K562 (cell line): ENCODE results near the gene MYH9. TPM values are rescaled to one million over a fixed set of nuclear protein-coding genes. Genes with fewer than 3 reads are reported as not detected.

Experiments used
- ARID3B ChIP-seq: fragments of 250-450 bp; sonication (Bioruptor Pico); IDR thresholded peaks from 2 replicates; pipeline ENCODE4 v1.4.0; 2020; ENCODE audit warnings: borderline replicate concordance
- EP400 ChIP-seq: fragments of 450-650 bp; IDR thresholded peaks from 2 replicates; pipeline ENCODE4 v1.6.1; 2017; ENCODE audit warnings: antibody characterized with exemption, mild to moderate bottlenecking, moderate library complexity
- GTF2B ChIP-seq: IDR thresholded peaks from 2 replicates; pipeline ENCODE4 v1.6.1; 2011; ENCODE audit not compliant: insufficient read length; ENCODE audit errors: extremely low read depth
- HNRNPUL1 ChIP-seq: fragments of 200-400 bp; formaldehyde crosslinking; IDR thresholded peaks from 2 replicates; pipeline ENCODE4 v1.6.1; 2017; ENCODE audit warnings: low read length
- KLF16 ChIP-seq: IDR thresholded peaks from 2 replicates; pipeline ENCODE4 v1.6.1; 2016; ENCODE audit warnings: antibody characterized with exemption
- MITF ChIP-seq: IDR thresholded peaks from 2 replicates; pipeline ENCODE4 v1.6.1; 2014; ENCODE audit warnings: antibody characterized with exemption
- NELFE ChIP-seq: IDR thresholded peaks from 2 replicates; pipeline ENCODE4 v1.6.1; 2011; ENCODE audit warnings: mild to moderate bottlenecking; ENCODE audit not compliant: insufficient read depth, insufficient read length
- NFIC ChIP-seq: fragments of 450-650 bp; IDR thresholded peaks from 2 replicates; pipeline ENCODE4 v1.6.1; 2017; ENCODE audit warnings: mild to moderate bottlenecking, inconsistent platforms
- NFIX ChIP-seq: fragments of 250-450 bp; sonication (Bioruptor Pico); IDR thresholded peaks from 2 replicates; pipeline ENCODE4 v1.4.0; 2020; ENCODE audit warnings: low read depth, mild to moderate bottlenecking, moderate library complexity
- RAD21 ChIP-seq, 2 experiments: fragments of 250-450 bp in 1 of 2; fragments of 450-650 bp in 1 of 2; sonication (Bioruptor Pico) in 1 of 2; formaldehyde crosslinking in 1 of 2; IDR thresholded peaks in 1 of 2; conservative IDR thresholded peaks in 1 of 2; 2 replicates each; pipeline versions ENCODE4 v1.4.0 to v1.8.0; 2020 to 2022; ENCODE audit warnings: mild to moderate bottlenecking in 2 of 2, moderate library complexity in 1 of 2
- RBM15 ChIP-seq: fragments of 200-400 bp; formaldehyde crosslinking; IDR thresholded peaks from 2 replicates; pipeline ENCODE4 v1.6.1; 2018; ENCODE audit warnings: mild to moderate bottlenecking, low read length, moderate library complexity; ENCODE audit not compliant: insufficient read depth
- RBM34 ChIP-seq: fragments of 200-400 bp; formaldehyde crosslinking; IDR thresholded peaks from 2 replicates; pipeline ENCODE4 v1.6.1; 2018; ENCODE audit warnings: low read length, borderline replicate concordance; ENCODE audit not compliant: insufficient read depth
- RUNX1 ChIP-seq: sonication (generic); IDR thresholded peaks from 2 replicates; pipeline ENCODE4 v1.6.1; 2016; ENCODE audit warnings: antibody characterized with exemption, low read depth
- SIN3B ChIP-seq: fragments of 450-650 bp; IDR thresholded peaks from 2 replicates; pipeline ENCODE4 v1.6.1; 2017; ENCODE audit warnings: low read depth, mild to moderate bottlenecking, moderate library complexity
- SMAD2 ChIP-seq: fragments of 150-350 bp; IDR thresholded peaks from 2 replicates; pipeline ENCODE4 v1.6.1; 2014; ENCODE audit warnings: low read depth, mild to moderate bottlenecking, low read length
- TAF1 ChIP-seq: IDR thresholded peaks from 2 replicates; pipeline ENCODE4 v1.6.1; 2011; ENCODE audit warnings: mild to moderate bottlenecking, low read length, moderate library complexity; ENCODE audit not compliant: insufficient read depth, control insufficient read depth, severe bottlenecking; ENCODE audit errors: extremely low read depth
- TEAD2 ChIP-seq: fragments of 450-650 bp; IDR thresholded peaks from 2 replicates; pipeline ENCODE4 v1.6.1; 2016; ENCODE audit warnings: missing genetic modification characterization, control low read depth, missing compliant biosample characterization
- ZNF124 ChIP-seq: sonication (generic); formaldehyde crosslinking; IDR thresholded peaks from 2 replicates; pipeline ENCODE4 v1.8.1; 2022; ENCODE audit warnings: missing genetic modification reagents
- ZNF3 ChIP-seq: fragments of 250-450 bp; sonication (Bioruptor Pico); IDR thresholded peaks from 2 replicates; pipeline ENCODE4 v1.5.0; 2021; ENCODE audit warnings: mild to moderate bottlenecking, moderate library complexity
- ZNF551 ChIP-seq: fragments of 250-450 bp; sonication (Bioruptor Pico); IDR thresholded peaks from 2 replicates; pipeline ENCODE4 v1.5.0; 2021; ENCODE audit warnings: mild to moderate bottlenecking, moderate library complexity
- polyA plus RNA-seq, 8 experiments: library from polyadenylated mRNA; depleted of rRNA in 4 of 8; stranded (reverse) in 5 of 8; unstranded in 3 of 8; fragments of >200 nt; fragmentation: Nextera tagmentation in 2 of 8; fragmentation: Illumina TruSeq in 1 of 8; extraction: Ambion mirVana in 2 of 8; extraction: Trizol in 1 of 8; gene quantifications; 2 replicates each; pipeline versions ENCODE4 v1.2.1 to v1.2.3, GENCODE V29; 2011 to 2014; ENCODE audit warnings: inconsistent platforms in 1 of 8, missing spikeins in 1 of 8
- total RNA-seq, 7 experiments: library from RNA; depleted of rRNA in 6 of 7; stranded (reverse); fragments of >200 nt in 6 of 7; fragmentation: Illumina TruSeq in 2 of 7; extraction: Trizol in 2 of 7; gene quantifications; 2 replicates each; pipeline versions ENCODE4 v1.2.1 to v1.2.3, GENCODE V29; 2011 to 2021; ENCODE audit warnings: low replicate concordance in 1 of 7

The MYH9 gene
- total and polyA plus RNA-seq, 9 of the 15 experiments (the other 6 are each of a cell fraction or from before 2014, with no cell fraction given): 0.71 to 111 (median 24.6) TPM

- TF ChIP-seq MITF: no peak
- TF ChIP-seq KLF16: 0 out of 2 replicates have a peak, but pooled peaks have one; percentile 31
- no peak for TF ChIP-seq NFIX
- no peak for TF ChIP-seq ZNF3 (CRISPR knock-in tag)
- no peak for TF ChIP-seq ZNF551
- TF ChIP-seq GTF2B: no peak
- TF ChIP-seq ZNF124: no peak
- no peak for TF ChIP-seq RAD21 (CRISPR knock-in tag; conservative IDR thresholded peaks at IDR 0.05 in 1 of 2, IDR thresholded peaks at IDR 0.05 in 1 of 2)
- no peak for TF ChIP-seq RBM15
- TF ChIP-seq ARID3B (CRISPR knock-in tag): no peak
- TF ChIP-seq SMAD2: no peak
- TF ChIP-seq SIN3B: no peak
- TF ChIP-seq NELFE: no peak
- TF ChIP-seq EP400: no peak
- no peak for TF ChIP-seq RUNX1
- no peak for TF ChIP-seq HNRNPUL1
- no peak for TF ChIP-seq NFIC
- TF ChIP-seq TEAD2 (tag): no peak
- TF ChIP-seq TAF1: peak; percentile 21
- TF ChIP-seq RBM34: no peak
Observed at GRCh38 chr22:36425977-36426523, 38.3 kb upstream of the MYH9 start (continued).
